Thymus (tissue), 11 donors: ENCODE results near the gene DOCK1. TPM values are rescaled to one million over a fixed set of nuclear protein-coding genes. Genes with fewer than 3 reads are reported as not detected.
A peak's percentile ranks its signal among the peaks of the same experiment; 100 is the strongest.

Experiments used
- DNase-seq, 9 donors: peaks; one replicate each; pipeline ENCODE4 v3.0.0-alpha.2; 2013; ENCODE audit warnings: low spot score in 9 of 9, low read depth in 6 of 9, missing footprints in 1 of 9
- H3K27ac ChIP-seq, 2 donors: one replicate each; pipeline ENCODE4 v1.5.1; 2013; ENCODE audit warnings: control low read depth in 1 of 2, low read depth in 1 of 2, low read length in 1 of 2, mild to moderate bottlenecking in 1 of 2, moderate library complexity in 1 of 2
- H3K27me3 ChIP-seq, 2 donors: one replicate each; pipeline ENCODE4 v1.5.1; 2013; ENCODE audit warnings: low read length in 1 of 2; ENCODE audit not compliant: control insufficient read depth in 2 of 2, insufficient read depth in 1 of 2
- H3K36me3 ChIP-seq, 2 donors: one replicate each; pipeline ENCODE4 v1.5.1; 2013; ENCODE audit warnings: low read length in 1 of 2, mild to moderate bottlenecking in 1 of 2, moderate library complexity in 1 of 2; ENCODE audit not compliant: control insufficient read depth in 2 of 2, insufficient read depth in 2 of 2
- H3K4me1 ChIP-seq, 2 donors: one replicate each; pipeline ENCODE4 v1.5.1; 2013; ENCODE audit warnings: low read length in 2 of 2; ENCODE audit not compliant: control insufficient read depth in 2 of 2, insufficient read depth in 2 of 2
- H3K4me3 ChIP-seq, 2 donors: one replicate each; pipeline ENCODE4 v1.5.1; 2013; ENCODE audit warnings: low read length in 2 of 2, control low read depth in 1 of 2, mild to moderate bottlenecking in 1 of 2
- H3K9me3 ChIP-seq, 2 donors: one replicate each; pipeline ENCODE4 v1.5.1; 2013; ENCODE audit warnings: low read length in 1 of 2, mild to moderate bottlenecking in 1 of 2; ENCODE audit not compliant: control insufficient read depth in 2 of 2, insufficient read depth in 1 of 2
- WGBS: extraction: QIAGEN DNeasy Blood & Tissue Kit; methylation state at CpG from one replicate; pipeline ENCODE4 v1.1.7; 2013; 5-methylcytosine and 5-hydroxymethylcytosine counted together
- polyA plus RNA-seq: library from polyadenylated mRNA; stranded (reverse); fragments of 200-250 nt; gene quantifications from one replicate; pipeline ENCODE4 v1.2.3, GENCODE V29; 2013
- total RNA-seq: library from RNA; stranded (reverse); fragments of 120-200 nt; gene quantifications from one replicate; pipeline ENCODE4 v1.2.4, GENCODE V29; 2013
- donor health status: healthy.

DOCK1 gene
- total and polyA plus RNA-seq, 2 donors, result 10.2 to 11.7 TPM

DNA sequence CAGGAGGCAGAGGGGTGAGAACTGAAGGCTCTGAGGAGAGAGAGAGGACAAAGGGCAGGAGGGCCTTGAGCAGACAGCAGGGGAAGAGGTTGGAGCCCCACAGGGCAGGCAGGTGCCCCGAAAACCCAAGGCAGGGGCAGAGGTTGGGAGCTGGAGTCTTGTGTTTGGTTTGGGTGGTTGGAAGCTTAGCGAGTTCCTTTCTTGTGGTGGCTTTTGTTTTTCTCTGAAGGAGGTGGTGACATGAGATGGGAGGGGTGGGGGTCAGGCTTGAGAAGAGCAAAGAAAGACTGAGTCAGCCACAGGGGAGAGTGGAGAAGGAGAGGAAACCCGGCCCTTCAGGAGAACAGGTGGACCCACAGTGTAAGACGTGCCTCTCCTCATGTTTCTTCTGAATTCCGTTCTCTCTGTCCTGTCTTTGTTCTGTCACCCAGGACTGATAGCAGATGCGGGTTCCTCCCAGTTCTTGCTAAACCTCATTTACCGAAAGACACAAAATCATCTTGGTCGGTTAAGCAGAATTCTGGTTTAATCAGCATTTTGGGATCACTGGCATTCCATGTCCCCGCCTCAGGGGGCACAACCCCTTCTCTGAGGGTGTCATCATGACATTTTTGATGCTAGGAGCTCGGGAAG is 195.9 kb downstream of the DOCK1 start:
- peak in 5 of 9 donors; percentile 8 to 56 (median 15) for DNase-seq
- Histone ChIP-seq H3K4me3 (no peak overlapping the region), H3K9me3 (peaks cover 0 to 3% of the 10 kb centered on the region in 2 donors), H3K4me1 (peaks cover 0 to 8% of the 10 kb centered on the region in 2 donors), H3K36me3 (no peaks in the 10 kb centered on the region), H3K27me3 (no peaks in the 10 kb centered on the region), H3K27ac (no peak overlapping the region)
- 55% methylated on average over 10 of the region's 10 CpGs for WGBS

DNA sequence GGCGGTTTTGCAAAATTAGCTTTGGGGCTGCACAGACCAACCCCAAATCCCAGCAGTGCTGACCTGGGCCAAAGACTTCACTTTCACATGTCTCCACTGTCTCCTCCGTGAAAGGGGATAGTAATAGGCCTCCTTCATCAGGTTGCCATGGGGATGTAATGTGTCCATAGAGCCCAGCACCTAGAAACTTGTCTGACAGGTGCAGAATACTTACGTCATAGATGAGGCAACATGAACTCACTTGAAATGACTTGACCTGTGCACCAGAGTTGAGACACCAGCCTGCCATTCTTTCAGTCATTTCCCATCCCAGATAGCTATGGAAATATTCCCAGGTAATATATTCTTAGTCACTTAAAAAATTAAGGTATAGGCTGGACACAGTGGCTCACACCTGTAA is 196.9 kb downstream of the DOCK1 start:
- H3K27ac ChIP-seq, result no peak overlapping the region
- peaks cover 0 to 3% of the 10 kb centered on the region in 2 donors for H3K9me3 ChIP-seq
- no peak overlapping the region for H3K4me3 ChIP-seq
- peaks cover 0 to 8% of the 10 kb centered on the region in 2 donors for H3K4me1 ChIP-seq
- no peak for DNase-seq
- H3K36me3 ChIP-seq, result no peaks in the 10 kb centered on the region
- WGBS, result 97% methylated on average over 3 of the region's 3 CpGs
- no peaks in the 10 kb centered on the region for H3K27me3 ChIP-seq

DNA sequence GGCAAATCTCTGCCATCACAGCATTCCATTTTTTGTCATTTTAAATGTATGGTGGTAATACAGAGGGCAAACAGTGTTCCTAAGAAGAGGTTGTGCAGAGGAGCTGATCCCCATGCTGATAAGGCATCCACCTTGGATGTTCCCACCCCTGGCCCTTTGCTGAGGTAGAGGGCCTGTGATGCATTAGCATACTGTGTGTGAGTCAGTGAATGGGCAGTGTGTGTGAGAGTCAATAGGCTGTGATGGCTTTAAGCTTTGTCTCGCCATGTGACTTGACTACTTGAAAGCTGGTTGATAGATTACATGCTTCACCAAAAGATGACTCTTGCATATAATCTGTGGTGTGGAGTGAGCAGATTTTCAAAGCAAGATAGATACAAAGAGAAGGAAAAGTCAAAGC is 209.9 kb downstream of the DOCK1 start:
- 94% methylated on average over 1 of the region's 1 CpG for WGBS
- H3K27me3 ChIP-seq, result no peaks in the 10 kb centered on the region
- H3K9me3 ChIP-seq, result no peaks in the 10 kb centered on the region
- no peak overlapping the region for H3K4me3 ChIP-seq
- H3K4me1 ChIP-seq, result no peaks in the 10 kb centered on the region
- H3K27ac ChIP-seq, result no peak overlapping the region
- no peak for DNase-seq
- H3K36me3 ChIP-seq, result no peaks in the 10 kb centered on the region

DNA sequence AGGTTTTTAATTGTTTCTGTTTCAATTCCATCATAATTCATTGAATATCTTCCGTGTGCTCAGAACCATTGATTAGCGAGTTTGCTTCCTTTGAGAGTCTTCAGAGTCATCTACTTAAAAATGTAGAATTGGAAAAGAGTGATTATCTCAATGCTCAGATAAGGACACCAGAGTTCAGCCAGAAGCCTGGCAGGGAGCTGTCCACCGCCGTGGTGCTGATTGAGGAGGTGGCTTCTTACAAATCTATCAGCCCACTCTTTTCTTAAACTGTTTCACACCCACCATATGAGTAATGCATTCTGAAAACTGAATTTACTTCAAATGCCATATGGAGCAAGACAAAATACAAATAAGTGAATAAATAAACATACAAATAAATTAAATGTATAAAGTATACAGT is 211.9 kb downstream of the DOCK1 start:
- no peak overlapping the region for H3K27ac ChIP-seq
- H3K4me1 ChIP-seq, result no peaks in the 10 kb centered on the region
- WGBS, result 72% methylated on average over 4 of the region's 4 CpGs
- peak; percentile 26 to 83 (median 68) for DNase-seq
- H3K9me3 ChIP-seq, result no peaks in the 10 kb centered on the region
- no peaks in the 10 kb centered on the region for H3K36me3 ChIP-seq
- H3K4me3 ChIP-seq, result no peak overlapping the region
- no peaks in the 10 kb centered on the region for H3K27me3 ChIP-seq

DNA sequence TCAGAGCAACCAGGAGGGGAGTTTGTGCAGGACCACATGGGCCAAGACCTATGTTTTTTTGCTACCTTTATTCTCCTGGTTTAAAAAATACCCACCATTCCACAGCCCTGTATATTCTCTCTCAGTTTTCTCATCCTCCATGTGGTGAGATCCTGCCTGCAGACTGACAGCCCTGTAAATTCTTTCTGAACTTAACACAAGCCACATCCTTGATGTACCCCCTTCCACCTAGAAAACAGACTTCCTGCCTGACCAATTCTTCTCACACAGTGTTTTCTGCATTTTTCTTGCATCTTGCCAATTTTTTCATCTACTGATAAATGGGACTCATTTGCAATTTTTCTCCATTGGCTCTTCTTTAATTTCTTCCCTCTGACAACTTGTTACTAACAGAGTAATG is 212.8 kb downstream of the DOCK1 start:
- peak in 1 of 9 donors; percentile 14 for DNase-seq
- Histone ChIP-seq H3K36me3 (no peaks in the 10 kb centered on the region), H3K27ac (no peak overlapping the region)

DNA sequence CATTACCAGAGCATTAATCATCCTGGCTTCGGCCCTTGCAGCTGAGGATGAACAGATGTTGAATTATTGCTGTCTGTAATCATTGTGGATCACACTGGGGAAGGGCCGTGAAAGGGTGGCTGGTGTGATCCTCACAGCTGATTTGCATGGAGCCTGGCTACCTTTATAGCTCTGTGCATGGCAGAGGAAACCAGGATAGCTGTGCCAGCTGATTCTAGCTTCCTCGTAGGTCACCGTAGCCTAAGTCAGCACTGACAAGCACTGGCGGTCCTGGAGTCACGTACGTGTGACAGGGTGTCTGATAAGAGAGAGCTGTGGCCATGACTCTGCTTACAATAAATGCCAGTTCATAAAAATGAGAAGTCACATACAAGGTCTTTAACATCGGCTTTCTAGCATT is 214.7 kb downstream of the DOCK1 start:
- Histone ChIP-seq H3K4me1 (no peaks in the 10 kb centered on the region), H3K36me3 (no peaks in the 10 kb centered on the region), H3K4me3 (no peak overlapping the region), H3K9me3 (no peaks in the 10 kb centered on the region), H3K27ac (no peak overlapping the region), H3K27me3 (no peaks in the 10 kb centered on the region)
- WGBS, result 95% methylated on average over 8 of the region's 8 CpGs
- DNase-seq, result no peak

More for the DNA sequence above, 212.8 kb downstream of the DOCK1 start:
- H3K27me3 ChIP-seq, result no peaks in the 10 kb centered on the region
- H3K4me3 ChIP-seq, result no peak overlapping the region
- no peaks in the 10 kb centered on the region for H3K4me1 ChIP-seq
- no peaks in the 10 kb centered on the region for H3K9me3 ChIP-seq

DNA sequence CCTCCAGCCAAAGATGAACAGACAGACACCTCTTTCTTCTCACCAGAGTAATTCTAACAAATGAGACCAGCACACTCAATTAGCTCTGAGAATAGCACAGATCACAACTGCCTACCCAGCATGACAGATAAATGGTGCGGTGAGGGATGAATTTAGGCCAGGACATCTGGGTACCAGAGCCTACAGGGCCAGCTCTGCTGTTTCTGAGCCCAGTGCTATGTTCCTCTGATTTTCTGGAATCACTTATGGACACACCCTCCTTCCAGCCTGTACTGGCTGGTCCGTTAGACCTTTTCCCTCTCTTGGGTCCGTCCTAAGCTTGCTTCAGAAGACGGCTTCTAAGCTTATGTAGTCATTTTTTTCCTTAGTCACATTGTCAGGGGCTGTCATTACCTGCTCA is 217.6 kb downstream of the DOCK1 start:
- H3K4me1 ChIP-seq, result no peaks in the 10 kb centered on the region
- H3K27me3 ChIP-seq, result no peaks in the 10 kb centered on the region
- 98% methylated on average over 4 of the region's 4 CpGs for WGBS
- no peak for DNase-seq
- no peaks in the 10 kb centered on the region for H3K9me3 ChIP-seq
- H3K4me3 ChIP-seq, result no peak overlapping the region
- H3K36me3 ChIP-seq, result no peaks in the 10 kb centered on the region
- no peak overlapping the region for H3K27ac ChIP-seq

DNA sequence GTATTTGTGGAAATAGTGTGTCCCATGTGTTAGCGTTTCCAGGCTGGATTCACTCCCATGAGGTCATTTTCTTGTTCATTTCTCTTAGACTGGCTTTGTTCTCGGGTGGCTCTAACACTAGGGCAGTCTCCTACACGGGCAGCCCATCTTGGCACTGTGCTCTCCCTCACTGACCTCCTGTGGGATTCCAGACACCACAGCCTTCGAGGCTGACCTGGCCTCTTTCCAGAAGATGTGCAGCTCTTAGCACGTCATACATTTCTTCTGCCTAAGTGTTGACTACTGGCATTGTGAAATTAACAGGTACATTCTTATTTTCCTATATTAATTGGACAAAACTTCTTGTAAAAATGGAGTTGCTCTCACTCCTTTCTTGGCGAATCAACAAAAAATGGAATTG is 218.4 kb downstream of the DOCK1 start:
- WGBS, result 96% methylated on average over 6 of the region's 6 CpGs
- Histone ChIP-seq H3K9me3 (no peaks in the 10 kb centered on the region), H3K27me3 (no peaks in the 10 kb centered on the region), H3K27ac (no peak overlapping the region), H3K36me3 (no peaks in the 10 kb centered on the region), H3K4me3 (no peak overlapping the region), H3K4me1 (no peaks in the 10 kb centered on the region)
- DNase-seq, result no peak

DNA sequence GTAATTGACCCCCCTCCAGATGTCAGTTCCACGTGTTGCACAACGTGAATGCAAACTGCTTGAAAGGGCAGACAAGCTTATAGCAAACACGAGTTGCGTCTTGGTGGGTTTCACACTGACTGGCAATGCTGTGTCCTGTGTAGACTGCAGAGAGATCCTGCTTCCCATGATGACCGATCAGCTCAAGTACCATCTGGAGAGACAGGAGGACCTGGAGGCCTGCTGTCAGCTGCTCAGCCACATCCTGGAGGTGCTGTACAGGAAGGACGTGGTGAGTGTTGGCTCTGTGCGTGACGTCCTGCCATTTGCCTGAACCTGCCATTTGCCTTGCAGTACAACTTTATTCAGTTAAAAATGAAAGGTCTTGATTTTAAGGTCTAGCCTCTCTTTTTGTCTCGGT is 220.1 kb downstream of the DOCK1 start:
- Histone ChIP-seq H3K9me3 (no peaks in the 10 kb centered on the region), H3K27me3 (no peaks in the 10 kb centered on the region), H3K36me3 (no peaks in the 10 kb centered on the region), H3K27ac (no peak overlapping the region), H3K4me3 (no peak overlapping the region), H3K4me1 (no peaks in the 10 kb centered on the region)
- 23% methylated on average over 9 of the region's 9 CpGs for WGBS
- DNase-seq, result peak in 1 of 9 donors; percentile 25
